Dermis blood vessel endothelial cell (primary cell): ENCODE measurements around the gene INSC. TPM values are rescaled to one million over a fixed set of nuclear protein-coding genes. Genes with fewer than 3 reads are reported as not detected.

Source experiments
- DNase-seq: peaks from one replicate; pipeline ENCODE4 v3.0.0; 2010
- total RNA-seq: library from RNA; depleted of rRNA; stranded (reverse); fragments of >200 nt; gene quantifications from 2 replicates; pipeline ENCODE4 v1.2.3, GENCODE V29; 2014

The INSC gene
- total RNA-seq, 1 donor from 2014 or later = not detected

DNA sequence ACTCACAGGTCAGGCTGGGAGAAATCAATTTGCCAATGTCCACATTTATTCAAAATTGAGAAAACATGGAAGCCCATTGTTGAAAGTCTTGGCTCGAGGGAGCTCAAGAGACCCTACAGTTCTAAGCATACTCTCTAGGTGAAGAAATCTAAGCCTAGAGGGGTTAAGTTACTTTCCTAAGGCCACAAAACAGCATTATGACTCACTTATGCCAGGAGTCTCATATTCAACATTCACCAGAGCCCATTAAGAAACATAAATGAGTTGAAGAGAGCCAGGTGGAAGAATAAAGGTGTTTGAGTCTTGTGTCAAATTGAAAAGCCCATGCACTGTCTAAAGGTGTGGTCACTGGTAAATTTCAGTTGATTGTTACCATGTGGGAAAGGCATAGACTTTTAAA, 108.1 kb downstream of the INSC start:
- DNase-seq = no peak

DNA sequence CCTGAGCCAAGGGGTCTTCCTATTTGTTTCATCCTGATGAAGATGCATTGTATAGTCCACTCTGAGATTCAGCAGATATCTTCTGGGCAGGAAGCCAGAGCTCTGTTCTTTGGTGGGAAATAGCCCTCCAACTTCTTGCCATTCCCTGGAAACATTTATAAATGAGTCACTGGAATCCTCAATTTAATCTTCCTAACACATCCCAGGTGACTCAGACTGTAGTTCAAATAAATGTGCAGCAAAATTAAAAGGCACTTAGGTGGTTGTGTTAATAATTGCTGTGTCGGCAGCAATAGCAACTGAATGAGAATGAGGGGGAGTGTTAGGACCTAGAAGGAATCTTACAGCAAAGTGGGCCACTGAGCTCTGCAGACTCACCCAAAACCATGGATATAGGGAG, 108.6 kb downstream of the INSC start:
- no peak for DNase-seq

DNA sequence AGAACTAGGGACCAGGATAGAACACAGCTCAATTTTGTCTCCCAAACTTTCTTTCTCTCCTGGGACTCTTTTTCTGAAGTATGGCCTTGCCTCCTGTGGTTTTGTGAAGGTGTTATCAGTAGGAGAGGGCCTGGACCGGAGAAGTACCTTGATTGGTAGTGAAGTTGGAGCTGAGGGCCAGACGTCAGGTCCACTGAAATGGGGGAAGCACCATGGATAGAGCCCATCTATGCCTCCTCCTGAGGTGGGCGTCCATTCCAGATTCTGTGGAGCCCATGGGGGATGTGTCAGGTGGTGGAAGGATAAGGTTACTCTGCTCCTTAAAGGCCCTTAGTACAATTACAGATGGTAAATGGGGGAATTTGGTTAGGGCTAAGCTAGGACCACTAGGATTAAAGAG, 109.7 kb downstream of the INSC start:
- DNase-seq = no peak

DNA sequence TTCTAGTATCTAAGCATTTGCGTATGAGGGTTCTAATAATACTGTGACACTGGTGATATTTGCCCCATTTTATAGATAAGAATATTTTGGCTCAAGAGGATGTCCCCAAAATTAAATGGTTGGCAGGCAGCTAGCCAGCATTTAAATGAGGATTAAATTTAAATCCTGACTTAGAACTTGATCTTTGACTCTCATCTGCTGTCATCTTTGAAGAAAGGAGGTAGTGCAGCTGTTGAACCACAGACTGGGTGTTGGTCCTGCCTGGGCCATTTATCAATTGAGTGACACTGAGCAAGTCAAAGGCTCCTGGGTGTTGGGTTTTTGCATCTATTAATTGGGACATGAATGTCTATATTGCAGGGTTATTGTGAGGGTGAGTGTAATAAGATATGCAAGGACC, 112.3 kb downstream of the INSC start:
- DNase-seq = no peak

DNA sequence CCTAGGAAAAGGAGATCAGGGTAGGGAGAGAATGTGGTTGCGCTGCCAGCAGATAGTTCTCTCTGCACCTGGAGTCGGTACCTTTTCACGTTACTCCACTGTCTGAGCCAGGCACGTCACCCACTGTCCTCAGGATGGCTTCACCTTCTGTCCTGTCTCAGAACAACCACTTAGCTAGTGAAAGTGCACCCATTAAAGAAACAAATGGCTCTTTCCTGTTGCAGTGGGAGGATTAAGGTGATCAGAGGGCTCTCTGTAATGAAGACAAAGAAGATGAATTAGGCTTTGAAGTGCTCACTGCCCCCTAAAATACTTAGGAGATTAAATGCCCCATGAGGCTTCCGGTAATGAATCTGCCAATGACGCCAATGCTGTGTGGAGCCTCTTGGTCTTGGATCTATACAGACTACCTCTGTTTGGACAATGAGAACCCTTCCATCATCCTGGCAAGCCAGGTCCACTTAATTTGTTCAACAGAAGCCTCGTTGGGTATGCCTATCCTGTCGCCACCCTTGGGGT, 113.7 kb downstream of the INSC start:
- DNase-seq = no peak

DNA sequence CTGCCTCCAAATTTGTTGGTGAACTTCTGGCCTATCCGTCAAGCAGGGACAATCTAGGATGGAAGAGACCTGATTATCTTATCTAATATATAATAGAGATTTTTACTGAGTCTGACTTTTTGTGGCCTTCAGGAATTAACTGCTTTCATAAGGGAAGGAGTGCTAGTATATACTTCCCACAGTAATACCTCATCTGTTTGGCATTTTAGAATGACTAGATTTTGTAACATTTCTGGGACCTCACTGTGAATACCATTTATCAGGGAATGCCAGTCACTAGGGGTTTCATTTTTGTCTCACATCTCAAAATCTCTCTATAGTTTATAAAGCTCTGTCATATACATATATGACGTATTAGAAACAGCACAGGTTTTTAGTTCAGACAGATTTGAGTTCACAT, 114.3 kb downstream of the INSC start:
- DNase-seq = no peak

DNA sequence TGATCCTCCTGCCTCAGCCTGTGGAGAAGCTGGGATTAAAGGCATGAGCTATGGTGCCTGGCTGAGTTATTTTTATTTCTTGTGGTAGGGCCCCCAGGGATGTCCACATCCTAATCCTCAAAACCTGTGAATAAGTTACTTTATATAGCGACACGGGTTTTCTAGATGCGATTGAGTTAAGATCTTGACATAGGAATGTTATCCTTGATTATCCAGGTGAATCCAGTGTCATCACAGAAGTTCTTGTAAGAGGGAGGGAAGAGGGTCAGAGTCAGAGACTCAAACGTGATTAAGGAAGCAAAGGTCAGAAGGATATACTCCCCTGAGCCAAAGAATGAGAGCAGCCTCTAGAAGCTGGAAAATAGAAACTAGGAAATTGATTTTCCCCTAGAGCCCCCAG, 117.8 kb downstream of the INSC start:
- DNase-seq = no peak

DNA sequence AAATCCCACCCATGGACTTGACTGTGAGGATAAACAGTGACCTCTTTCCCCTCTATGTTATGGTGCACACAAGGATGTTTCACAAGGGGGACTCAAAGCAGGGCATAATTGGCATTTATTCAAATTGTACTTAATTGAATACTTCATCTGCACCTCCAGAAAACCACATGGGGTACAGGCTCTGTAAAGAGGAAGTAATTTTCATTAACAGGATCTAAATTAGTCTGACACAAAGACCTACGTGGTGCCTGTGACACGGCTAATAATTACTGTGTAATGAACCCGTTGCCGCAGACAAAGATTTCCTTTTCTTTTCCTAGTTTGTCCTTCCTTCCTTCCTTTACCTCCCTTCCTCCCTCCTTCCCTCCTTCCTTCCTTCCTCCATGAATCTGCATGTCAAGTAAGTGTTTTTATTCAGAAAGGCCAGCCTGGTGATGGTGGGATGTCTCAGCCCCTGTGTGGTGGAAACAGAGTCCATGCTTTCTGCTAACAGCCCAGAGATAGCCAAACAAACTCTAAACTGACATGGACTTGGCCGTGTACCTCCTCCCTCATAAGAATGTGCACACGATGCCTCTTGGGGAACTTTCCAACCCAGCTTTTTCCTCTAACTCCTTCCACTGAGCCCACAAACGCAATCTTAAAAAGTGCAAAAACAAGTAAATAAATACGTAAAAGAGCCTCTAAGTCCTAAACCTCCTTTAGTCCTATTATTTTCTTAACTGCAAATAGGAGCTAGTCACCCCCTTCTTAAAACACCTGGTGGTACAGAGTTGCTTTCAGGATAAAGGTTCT, 118.8 kb downstream of the INSC start:
- DNase-seq = no peak

DNA sequence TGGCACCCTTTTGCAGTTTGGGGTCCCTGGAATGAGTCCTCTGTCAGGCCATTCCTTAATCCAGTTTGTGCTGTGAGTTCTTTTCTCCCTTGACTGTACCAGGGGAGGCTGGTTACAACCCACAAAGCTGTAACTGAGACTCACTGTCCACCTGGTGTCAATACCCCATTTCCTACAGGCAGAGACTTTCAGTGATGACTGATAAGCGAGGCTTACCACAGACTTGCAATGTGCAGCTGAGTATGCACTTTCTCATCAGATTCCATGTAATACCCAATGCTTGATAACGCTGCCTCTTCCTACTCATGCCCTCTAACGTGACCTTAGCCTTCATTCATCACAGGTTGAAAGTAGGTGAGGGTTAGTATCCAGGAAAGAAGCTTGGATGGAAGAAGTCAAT, 120.1 kb downstream of the INSC start:
- DNase-seq = no peak

DNA sequence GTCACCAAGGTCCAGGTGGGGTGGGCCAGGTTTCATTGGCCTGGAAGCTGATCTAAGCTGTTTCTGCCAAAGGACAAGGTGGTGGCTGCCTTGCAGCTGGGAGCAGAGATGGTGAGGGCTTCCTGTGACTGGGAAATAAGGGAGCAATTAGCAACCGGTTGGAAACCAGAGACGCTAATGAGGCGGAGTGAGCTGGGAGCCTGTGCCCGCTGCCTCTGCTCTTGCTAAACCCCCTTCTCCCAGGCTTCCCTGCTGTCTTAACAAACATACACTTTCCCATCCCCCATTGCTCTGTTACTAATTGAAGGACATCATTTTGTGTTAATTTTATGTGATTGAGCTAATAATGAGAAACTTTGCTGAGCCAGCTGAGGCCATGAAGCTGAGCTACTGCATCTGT, 121.8 kb downstream of the INSC start:
- no peak for DNase-seq

DNA sequence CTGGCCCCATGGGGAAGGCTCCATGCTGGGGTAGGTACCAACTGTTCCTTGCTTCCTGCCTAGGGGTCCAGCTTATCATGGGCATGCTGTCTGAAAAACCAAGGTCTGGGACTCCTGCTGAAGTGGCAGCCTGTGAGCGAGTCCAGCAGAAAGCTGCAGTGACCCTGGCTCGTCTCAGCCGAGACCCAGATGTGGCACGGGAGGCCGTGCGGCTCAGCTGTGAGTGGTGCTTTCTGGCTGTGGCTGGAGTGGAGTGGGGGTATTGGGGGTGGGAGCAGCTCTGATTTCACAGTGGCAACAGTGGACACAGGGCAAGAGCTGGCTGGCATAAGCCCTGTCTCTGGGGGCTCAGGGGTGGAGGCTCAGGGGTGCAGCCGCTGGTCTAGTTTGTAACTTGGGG, 124.1 kb downstream of the INSC start:
- no peak for DNase-seq

DNA sequence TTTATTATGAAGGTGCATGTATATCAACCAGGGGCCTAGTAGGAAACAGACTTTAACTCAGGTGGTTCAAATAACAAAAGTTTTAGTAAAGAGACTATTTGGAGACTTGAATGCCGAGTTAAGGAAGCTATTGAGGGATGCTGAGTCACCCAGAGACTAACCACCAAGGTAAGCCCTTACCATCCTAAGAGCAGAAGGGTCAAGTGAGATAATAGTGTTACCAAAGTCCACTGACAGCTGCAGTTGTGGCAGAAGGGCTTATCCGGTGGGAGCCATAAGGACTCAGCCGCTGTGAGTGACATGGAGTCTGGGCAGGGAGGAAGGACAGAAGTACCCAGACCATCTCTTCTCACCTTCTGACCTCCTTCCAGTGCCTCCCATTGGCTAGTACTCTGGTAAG, 134.0 kb downstream of the INSC start:
- no peak for DNase-seq

DNA sequence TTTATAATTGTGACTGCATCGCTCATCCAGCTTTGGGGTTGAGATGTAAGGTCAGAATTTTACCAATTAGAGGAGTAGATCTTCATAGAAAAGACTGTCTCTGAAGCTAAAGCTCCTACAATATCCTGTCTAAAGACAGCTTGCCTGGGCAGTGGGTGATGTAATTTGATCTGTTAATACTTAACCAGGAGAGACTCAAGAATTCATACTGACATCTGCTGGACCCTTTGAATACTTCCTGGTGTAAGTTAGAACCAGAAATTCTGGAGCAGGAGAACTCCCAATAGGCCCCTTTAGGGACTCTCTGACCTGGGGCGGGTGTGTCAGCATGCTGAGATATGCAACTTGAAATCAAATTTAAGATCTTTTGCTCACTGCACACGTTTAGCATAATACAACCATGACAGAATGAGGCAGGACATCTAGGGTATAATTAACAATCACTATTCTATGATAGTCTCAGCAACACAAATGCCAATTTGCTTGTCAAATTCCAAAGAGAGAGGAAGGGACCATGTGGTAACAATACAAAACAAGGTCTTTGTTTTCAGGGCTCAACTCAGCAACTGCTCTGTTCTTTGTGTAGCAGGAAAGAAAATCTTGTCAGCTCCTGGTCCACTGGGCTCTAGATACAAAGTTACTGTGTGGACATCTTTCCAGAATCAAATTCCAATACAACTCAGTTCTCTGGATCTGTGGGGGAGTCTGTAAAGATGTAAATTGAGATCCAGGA, 143.9 kb downstream of the INSC start:
- no peak for DNase-seq

DNA sequence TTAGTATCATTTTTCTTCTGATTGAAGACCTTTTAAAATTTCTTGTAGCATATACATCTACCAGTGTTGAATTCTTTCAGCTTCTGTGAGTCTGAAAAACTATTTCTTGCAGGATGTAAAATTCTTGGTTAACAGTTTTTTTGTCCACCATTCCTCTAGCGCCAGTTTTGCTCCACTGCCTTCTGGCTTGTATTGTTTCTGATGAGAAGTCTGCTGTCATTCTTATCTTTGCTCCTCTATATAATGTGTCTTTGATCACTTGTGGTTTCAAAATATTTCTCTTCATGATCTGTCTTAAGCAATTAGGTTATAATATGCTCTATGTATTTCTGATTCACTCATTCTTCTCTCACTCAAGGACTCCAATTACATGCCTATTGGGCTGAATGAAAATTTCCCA, 152.3 kb downstream of the INSC start:
- no peak for DNase-seq

DNA sequence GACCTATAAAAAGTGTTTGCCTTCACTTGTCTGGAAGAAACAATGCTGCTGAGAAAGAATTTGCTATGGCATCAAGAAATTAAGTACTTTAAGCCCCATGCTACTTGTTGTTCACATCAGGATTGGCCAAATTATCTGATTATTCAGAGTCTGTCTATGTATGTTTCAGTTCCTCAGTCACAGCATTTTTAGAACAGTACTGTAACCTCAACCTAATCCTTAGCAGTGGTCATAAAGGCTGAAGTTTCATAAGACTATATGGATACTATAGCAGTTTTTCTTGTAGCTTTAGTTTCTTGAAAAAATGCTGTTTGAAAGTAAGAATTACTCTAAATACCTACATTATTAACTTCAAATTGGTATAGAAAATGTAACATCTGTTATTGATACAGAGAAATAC, 153.9 kb downstream of the INSC start:
- no peak for DNase-seq

DNA sequence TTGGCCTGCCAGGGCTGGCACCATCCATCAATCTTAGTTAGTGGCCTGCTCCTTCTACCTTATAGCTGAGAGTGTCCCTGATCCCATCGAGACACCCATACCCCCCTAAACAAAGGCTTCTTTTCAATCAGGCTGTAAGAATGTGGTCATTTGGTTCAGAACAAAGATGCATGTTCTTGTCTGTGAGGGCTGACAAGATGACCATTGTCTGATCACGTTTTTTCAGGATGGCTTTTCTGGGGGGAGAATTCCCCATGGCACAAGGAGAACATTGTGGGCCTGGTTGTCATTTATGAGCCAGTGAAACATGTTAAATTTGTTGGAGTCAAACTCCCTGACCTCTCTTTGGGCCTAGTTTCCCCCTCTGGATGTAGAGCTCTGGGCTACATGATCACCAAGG, 160.4 kb downstream of the INSC start:
- DNase-seq = no peak

DNA sequence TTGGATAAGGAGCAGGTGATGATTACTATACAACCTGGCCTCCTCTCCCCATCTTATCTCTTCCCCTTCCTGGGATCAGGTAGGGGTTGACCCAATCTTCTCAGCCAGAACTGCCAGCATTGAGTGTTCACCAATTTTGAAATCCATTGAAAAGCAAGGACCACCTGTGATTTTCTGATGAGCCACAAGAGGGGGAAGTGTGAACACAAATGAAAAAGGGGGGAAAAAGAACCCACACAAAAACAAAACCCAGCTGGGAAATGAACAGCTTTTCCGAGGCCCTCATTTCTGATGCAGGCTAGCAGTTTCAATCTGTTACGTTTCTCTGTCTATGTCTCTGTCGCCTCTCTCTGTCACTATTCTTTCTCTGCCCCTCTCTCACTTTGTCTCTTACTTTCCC, 161.9 kb downstream of the INSC start:
- no peak for DNase-seq

DNA sequence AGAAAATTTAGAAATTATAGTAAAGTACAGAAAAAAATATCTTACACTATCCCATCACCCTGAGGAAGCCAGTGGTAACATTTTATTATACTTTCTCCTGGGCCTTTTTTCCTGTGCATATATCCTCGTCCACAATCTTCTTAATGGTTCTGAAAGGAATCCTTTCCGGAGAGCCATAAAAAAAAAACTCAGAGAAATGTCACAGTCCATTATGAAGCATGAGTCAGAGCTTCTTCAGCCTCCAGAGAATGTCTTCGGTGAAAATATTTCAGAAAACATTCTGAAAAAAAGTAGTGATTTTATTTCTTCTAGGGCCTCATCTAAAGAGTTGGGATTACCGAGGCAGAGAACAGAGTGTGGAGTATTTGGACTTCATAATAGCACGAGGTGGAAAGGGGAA, 163.4 kb downstream of the INSC start:
- DNase-seq = no peak

DNA sequence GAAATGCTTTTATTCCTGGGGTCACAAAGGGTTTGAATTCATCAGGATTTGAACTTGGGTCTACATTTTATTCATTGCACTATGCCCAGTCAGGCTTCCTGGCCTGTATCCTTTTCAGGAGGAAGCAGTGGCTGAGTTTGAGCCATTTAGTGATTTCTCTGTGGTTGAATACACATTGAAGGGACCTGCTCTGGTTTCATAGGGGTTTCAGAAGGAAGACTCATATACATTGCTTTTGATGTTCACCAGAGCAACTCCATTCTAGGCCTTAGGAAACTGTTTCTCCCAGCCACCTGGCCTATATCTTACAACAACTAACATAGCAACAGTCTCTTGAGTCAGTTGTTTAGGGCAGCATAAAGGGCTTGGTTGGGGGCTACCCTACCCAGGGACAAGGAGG, 165.7 kb downstream of the INSC start:
- no peak for DNase-seq

DNA sequence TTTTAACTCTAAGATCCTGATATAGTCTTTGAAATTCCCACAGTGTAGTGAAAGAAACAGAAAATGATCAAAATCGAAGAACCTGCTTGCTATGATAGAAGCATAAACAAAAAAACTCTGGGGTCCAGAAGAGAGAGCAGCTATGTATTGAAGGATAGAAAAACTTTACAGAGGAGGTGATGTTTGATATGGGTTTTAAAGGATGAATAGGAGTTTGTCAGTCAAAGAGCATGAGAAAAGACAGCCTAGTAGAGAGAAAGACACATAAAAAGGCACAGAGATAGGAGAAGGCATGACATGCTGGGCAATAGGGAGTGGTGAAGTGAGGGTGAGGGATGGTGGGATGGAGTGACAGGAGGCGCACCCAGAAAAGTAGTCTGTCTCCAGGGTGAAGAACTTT, 168.0 kb downstream of the INSC start:
- DNase-seq = no peak

DNA sequence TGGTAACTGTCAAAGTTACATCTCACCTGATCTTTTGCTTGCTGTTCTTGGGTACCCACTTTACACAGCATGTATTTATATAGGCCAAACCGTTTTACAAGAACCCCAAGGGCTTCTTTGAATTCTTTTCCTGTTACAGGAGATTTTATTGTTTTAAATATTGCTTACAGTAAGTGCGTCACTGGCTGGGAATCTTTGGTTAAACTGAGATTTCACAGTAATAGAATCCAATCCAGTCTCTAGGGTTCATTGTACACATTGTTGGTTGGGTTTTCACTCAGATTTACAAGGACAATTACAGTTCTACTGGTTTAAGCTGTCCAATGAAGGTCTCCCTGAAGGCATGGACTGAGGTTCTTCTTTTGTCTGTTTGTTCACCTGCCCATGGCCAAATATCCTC, 171.7 kb downstream of the INSC start:
- no peak for DNase-seq

DNA sequence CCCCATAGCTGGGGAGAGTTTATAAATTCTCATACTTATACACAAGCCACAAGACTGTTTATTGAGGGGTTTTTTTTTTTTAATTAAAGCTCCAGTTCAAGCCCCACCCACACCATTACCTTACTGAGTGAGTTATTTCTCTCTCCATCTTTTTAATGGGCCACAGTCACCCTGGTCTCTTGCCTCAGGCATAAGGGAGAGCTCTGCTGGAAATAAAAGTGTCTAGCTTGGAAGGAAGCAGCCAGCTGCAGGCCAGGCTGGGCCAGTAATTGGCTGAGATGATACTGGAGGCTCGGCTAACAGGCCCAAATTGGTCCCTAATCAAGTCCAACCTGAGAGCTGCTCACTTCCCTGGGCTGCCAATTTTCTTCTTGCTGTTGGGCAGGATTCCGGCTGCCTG, 174.1 kb downstream of the INSC start:
- DNase-seq = no peak

DNA sequence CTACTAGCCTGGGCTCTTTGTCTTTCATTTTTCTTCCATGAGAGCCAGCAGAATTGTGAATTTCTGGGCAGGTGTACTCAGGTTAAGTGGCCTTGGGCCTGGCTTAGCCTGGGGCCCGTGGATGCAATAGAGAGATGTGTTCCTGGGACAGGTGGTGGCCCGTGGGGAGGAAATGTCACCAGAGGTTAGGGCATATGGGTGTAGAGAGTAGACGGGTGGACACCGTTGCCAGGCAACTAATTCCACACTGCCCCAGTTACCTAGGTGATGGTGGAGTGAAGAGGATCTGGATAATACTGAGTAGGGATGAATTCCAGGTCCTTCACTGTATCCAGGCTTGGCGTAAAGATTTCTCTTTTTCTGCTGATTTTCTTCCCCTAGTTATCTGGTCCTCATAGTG, 175.0 kb downstream of the INSC start:
- DNase-seq = no peak

DNA sequence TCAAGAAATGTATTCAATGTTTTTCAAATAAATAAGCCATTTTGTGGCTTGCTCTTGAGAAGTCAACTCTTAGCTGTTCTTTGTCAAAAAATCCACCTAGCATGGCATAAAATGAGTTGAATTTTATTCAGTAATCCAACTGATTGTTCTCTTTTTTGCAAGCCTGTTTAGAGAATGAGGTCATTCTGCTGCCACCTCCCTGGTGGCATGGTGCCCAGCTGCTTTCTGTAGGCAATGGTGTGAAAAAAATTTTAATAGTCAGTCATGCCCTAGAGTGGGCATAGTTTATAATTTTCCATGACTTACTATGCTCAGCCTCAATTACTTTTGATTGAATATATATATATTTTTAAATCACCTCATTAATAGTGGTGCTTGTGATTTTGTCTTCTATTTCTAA, 177.2 kb downstream of the INSC start:
- no peak for DNase-seq
